OCI-LY7 (cell line): ENCODE data around the gene UBE2J1. TPM values are rescaled to one million over a fixed set of nuclear protein-coding genes. Genes with fewer than 3 reads are reported as not detected.

Experiments used
- BruUV-seq: library from RNA; stranded (reverse); fragments of 400-500 nt; replicated peaks from 2 replicates; lab custom pipeline; 2021; lab: Mats Ljungman, UMichigan
- CTCF ChIA-PET: fragments of 300-600 bp; sonication (Branson Sonifier 250); formaldehyde crosslinking; loops from one replicate; lab custom pipeline; 2022; ENCODE audit warnings: antibody characterized with exemption; ENCODE audit not compliant: unreplicated experiment; lab: Charles Lee
- POLR2A ChIA-PET: fragments of 300-600 bp; sonication (Branson Sonifier 250); formaldehyde crosslinking; loops from one replicate; lab custom pipeline; 2022; ENCODE audit warnings: antibody characterized with exemption; lab: Charles Lee
- DNase-seq: peaks from one replicate; pipeline ENCODE4 v3.0.0-alpha.2; 2015; ENCODE audit warnings: low spot score
- H2AFZ ChIP-seq: fragments of 200-600 bp; sonication (generic), shearing (Covaris generic); 2 replicates; pipeline ENCODE4 v1.6.1; 2014; ENCODE audit warnings: mild to moderate bottlenecking, antibody characterized with exemption, low read length, moderate library complexity
- H3K27ac ChIP-seq: fragments of 200-600 bp; sonication (generic); 2 replicates; pipeline ENCODE4 v1.5.1; 2014; ENCODE audit warnings: mixed run types, low read depth, mild to moderate bottlenecking, moderate library complexity, low read length, inconsistent platforms; ENCODE audit not compliant: poor library complexity, severe bottlenecking
- H3K36me3 ChIP-seq: fragments of 200-600 bp; sonication (generic); 2 replicates; pipeline ENCODE4 v1.6.1; 2014; ENCODE audit warnings: mild to moderate bottlenecking, antibody characterized with exemption, low read length, moderate library complexity, mixed read lengths; ENCODE audit not compliant: insufficient read depth
- H3K4me1 ChIP-seq: fragments of 200-600 bp; sonication (generic); 2 replicates; pipeline ENCODE4 v1.5.1; 2014; ENCODE audit warnings: mild to moderate bottlenecking, low read length; ENCODE audit not compliant: insufficient read depth, poor library complexity, severe bottlenecking
- H3K4me2 ChIP-seq: fragments of 200-600 bp; sonication (generic); 2 replicates; pipeline ENCODE4 v1.6.1; 2014; ENCODE audit warnings: mild to moderate bottlenecking, low read length
- H3K4me3 ChIP-seq: fragments of 200-600 bp; sonication (generic); 2 replicates; pipeline ENCODE4 v1.5.1; 2014; ENCODE audit warnings: mild to moderate bottlenecking, low read depth, low read length; ENCODE audit not compliant: poor library complexity, severe bottlenecking
- H3K79me2 ChIP-seq: fragments of 200-600 bp; sonication (generic); 2 replicates; pipeline ENCODE4 v1.6.1; 2016; ENCODE audit warnings: low read depth, mild to moderate bottlenecking, low read length, moderate library complexity, mixed read lengths; ENCODE audit not compliant: insufficient read depth
- H3K9me2 ChIP-seq: fragments of 200-600 bp; sonication (generic); 2 replicates; pipeline ENCODE4 v1.6.1; 2016; ENCODE audit warnings: mild to moderate bottlenecking, low read length, mixed read lengths; ENCODE audit not compliant: insufficient read depth
- H3K9me3 ChIP-seq: fragments of 200-600 bp; sonication (generic); 2 replicates; pipeline ENCODE4 v1.6.1; 2014; ENCODE audit warnings: mild to moderate bottlenecking, mixed run types, low read length, mixed read lengths
- H4K20me1 ChIP-seq: fragments of 200-600 bp; sonication (generic); 2 replicates; pipeline ENCODE4 v1.6.1; 2014; ENCODE audit warnings: mild to moderate bottlenecking, antibody characterized with exemption, low read length, moderate library complexity, mixed read lengths; ENCODE audit not compliant: insufficient read depth
- EZH2phosphoT487 ChIP-seq: fragments of 200-600 bp; sonication (generic); IDR thresholded peaks from 2 replicates; pipeline ENCODE4 v1.6.1; 2018; ENCODE audit warnings: low read depth, borderline replicate concordance, mild to moderate bottlenecking, mixed run types, antibody characterized with exemption, low read length, moderate library complexity, mixed read lengths
- intact Hi-C: fragments of 100-400 bp; cut with micrococcal nuclease; formaldehyde crosslinking; loops from one replicate; pipeline ENCODE4 v1.10.0; 2022; ENCODE audit not compliant: unreplicated experiment
- total RNA-seq, 2 experiments: library from RNA; depleted of rRNA in 1 of 2; stranded (reverse); fragments of >200 nt in 1 of 2; shearing (Covaris generic) in 1 of 2; gene quantifications; 2 replicates each; pipeline ENCODE4 v1.2.3, GENCODE V29; 2014 to 2022
- TF ChIP-seq, protein P1 (sequence below): fragments of 200-600 bp; sonication (generic); conservative IDR thresholded peaks from 2 replicates; pipeline ENCODE4 v1.5.1; 2014; ENCODE audit warnings: mild to moderate bottlenecking, antibody characterized with exemption, low read length, moderate library complexity, mixed read lengths

The UBE2J1 gene
- total RNA-seq, 2 experiments from 2014 or later = 117 to 243 TPM

GRCh38 chr6:89385846-89386245, 33.3 kb upstream of the UBE2J1 start:
- Histone ChIP-seq H3K4me2 (peak overlapping the region; percentile 59), H3K4me3 (peak overlapping the region; percentile 18), H3K4me1 (peaks cover 60% of the 10 kb centered on the region), H3K79me2 (peaks cover 11% of the 10 kb centered on the region; the same call in 1 of the 2 replicates), H3K27ac (peak overlapping the region; percentile 23), H4K20me1 (no peaks in the 10 kb centered on the region), H3K9me2 (no peaks in the 10 kb centered on the region), H3K9me3 (peaks cover 5% of the 10 kb centered on the region; the same call in 1 of the 2 replicates), H2AFZ (peak overlapping the region; percentile 6; the same call in 1 of the 2 replicates), H3K36me3 (peaks cover 6% of the 10 kb centered on the region; the same call in 1 of the 2 replicates)
- DNase-seq = peak; percentile 63
- intact Hi-C loops = no loop called here
- BruUV-seq = no TSS peak
- CTCF ChIA-PET = interaction anchor here (1.0 kb wide), 1 partner anchor 10 kb away, joined by 6 read pairs; no protein-coding TSS in a partner anchor
- TF ChIP-seq, protein P1, sequence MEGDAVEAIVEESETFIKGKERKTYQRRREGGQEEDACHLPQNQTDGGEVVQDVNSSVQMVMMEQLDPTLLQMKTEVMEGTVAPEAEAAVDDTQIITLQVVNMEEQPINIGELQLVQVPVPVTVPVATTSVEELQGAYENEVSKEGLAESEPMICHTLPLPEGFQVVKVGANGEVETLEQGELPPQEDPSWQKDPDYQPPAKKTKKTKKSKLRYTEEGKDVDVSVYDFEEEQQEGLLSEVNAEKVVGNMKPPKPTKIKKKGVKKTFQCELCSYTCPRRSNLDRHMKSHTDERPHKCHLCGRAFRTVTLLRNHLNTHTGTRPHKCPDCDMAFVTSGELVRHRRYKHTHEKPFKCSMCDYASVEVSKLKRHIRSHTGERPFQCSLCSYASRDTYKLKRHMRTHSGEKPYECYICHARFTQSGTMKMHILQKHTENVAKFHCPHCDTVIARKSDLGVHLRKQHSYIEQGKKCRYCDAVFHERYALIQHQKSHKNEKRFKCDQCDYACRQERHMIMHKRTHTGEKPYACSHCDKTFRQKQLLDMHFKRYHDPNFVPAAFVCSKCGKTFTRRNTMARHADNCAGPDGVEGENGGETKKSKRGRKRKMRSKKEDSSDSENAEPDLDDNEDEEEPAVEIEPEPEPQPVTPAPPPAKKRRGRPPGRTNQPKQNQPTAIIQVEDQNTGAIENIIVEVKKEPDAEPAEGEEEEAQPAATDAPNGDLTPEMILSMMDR = no peak
- no peak for TF ChIP-seq EZH2phosphoT487
- POLR2A ChIA-PET = interaction anchor here (0.6 to 1.7 kb wide), 4 partner anchors 10 to 39 kb away, joined by 3 to 5 read pairs (median 3); no protein-coding TSS in a partner anchor

DNA sequence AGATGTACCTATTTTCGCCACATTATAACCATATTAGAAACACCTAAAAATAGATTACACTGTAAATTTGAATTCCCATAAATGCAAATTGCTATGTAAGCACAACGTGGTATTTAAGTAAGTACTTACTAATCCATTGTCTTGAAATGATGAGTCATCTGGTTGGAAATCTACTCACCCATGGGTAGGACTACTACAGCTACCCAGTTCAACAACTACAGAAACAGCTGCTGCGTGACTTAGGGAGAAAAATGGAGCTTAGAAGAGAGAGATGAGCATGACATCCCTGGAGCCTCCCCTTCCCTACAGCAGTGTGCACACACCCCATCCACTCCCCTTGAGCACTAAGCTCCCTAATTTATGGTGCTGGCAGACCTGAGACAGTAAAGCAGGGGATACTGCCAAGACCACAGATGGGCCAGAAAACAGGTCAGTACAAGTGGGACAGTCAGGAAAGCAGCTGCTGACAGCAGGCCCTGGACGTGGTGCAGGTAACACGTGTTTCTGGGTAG, 32.7 kb upstream of the UBE2J1 start:
- ChIA-PET POLR2A (interaction anchor here (0.6 to 1.7 kb wide), 5 partner anchors 9 to 1198 kb away, joined by 3 to 6 read pairs (median 3); no protein-coding TSS in a partner anchor), CTCF (interaction anchor here (0.6 to 1.0 kb wide), 2 partner anchors 9 to 14 kb away, joined by 3 to 6 read pairs; no protein-coding TSS in a partner anchor)
- Histone ChIP-seq H3K4me1 (peaks cover 60% of the 10 kb centered on the region), H3K4me2 (peak overlapping the region; percentile 59), H4K20me1 (no peaks in the 10 kb centered on the region), H3K9me2 (no peaks in the 10 kb centered on the region), H3K27ac (peak overlapping the region; percentile 23), H3K36me3 (peaks cover 6% of the 10 kb centered on the region; the same call in 1 of the 2 replicates), H2AFZ (peak overlapping the region; percentile 6; the same call in 1 of the 2 replicates), H3K9me3 (peaks cover 5% of the 10 kb centered on the region; the same call in 1 of the 2 replicates), H3K4me3 (peak overlapping the region; percentile 18), H3K79me2 (peaks cover 11% of the 10 kb centered on the region; the same call in 1 of the 2 replicates)
- BruUV-seq = no TSS peak
- TF ChIP-seq, protein P1 = no peak
- no peak for TF ChIP-seq EZH2phosphoT487
- DNase-seq = no peak
- intact Hi-C loops = no loop called here

DNA sequence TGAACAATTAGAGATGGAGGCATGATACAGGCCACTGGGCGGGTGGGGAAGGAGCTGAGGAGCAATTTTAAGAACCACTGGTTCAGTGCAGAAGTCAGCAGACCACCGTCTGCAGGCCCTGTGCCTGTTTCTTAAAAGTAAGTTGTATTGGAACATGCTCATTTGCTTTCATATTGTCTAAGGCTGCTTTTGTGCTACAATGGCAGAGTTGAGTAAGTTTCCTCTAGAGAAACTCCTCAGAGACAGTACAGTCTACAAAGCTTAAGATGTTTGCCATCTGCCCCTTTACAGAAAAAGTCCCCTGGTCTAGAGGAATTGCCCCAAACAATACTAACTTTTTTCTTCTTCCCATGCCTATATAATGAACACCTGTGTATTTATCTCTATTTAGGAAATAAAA, 28.5 kb upstream of the UBE2J1 start:
- H3K4me2 ChIP-seq = no peak overlapping the region
- BruUV-seq = no TSS peak
- no peak overlapping the region for H3K27ac ChIP-seq
- H3K9me3 ChIP-seq = peaks cover 5% of the 10 kb centered on the region; the same call in 1 of the 2 replicates
- no peaks in the 10 kb centered on the region for H3K9me2 ChIP-seq
- H3K4me3 ChIP-seq = no peak overlapping the region
- CTCF ChIA-PET = no interaction called here
- no peak overlapping the region for H2AFZ ChIP-seq
- no peaks in the 10 kb centered on the region for H3K79me2 ChIP-seq
- no peak for DNase-seq
- TF ChIP-seq, protein P1 = no peak
- no peak for TF ChIP-seq EZH2phosphoT487
- H4K20me1 ChIP-seq = no peaks in the 10 kb centered on the region
- peaks cover 41% of the 10 kb centered on the region for H3K4me1 ChIP-seq
- intact Hi-C loops = no loop called here
- H3K36me3 ChIP-seq = peaks cover 6% of the 10 kb centered on the region; the same call in 1 of the 2 replicates
- POLR2A ChIA-PET = interaction anchor here (0.8 to 0.9 kb wide), 2 partner anchors 9 to 26 kb away, joined by 3 to 4 read pairs; no protein-coding TSS in a partner anchor
